HepG2 (cell line): ENCODE measurements around the gene RPH3AL. TPM values are rescaled to one million over a fixed set of nuclear protein-coding genes. Genes with fewer than 3 reads are reported as not detected.

Experiments
- ATAC-seq: fragments of 200-7000 bp; cut with Tn5 transposase; 3 replicates; pipeline ENCODE4 v1.9.1; 2020; ENCODE audit warnings: mild to moderate bottlenecking, moderate library complexity
- BruUV-seq: library from RNA; stranded (reverse); fragments of 400-500 nt; replicated peaks from 2 replicates; lab custom pipeline; 2021; lab: Mats Ljungman, UMichigan
- CTCF ChIA-PET: fragments of 300-600 bp; formaldehyde crosslinking; extraction: SDS; loops from one replicate; lab custom pipeline; 2021; ENCODE audit warnings: low total read pairs, inconsistent platforms, low intra/inter-chr PET ratio; lab: Yijun Ruan, JAX
- POLR2A ChIA-PET: fragments of 350-600 bp; sonication (Branson Sonifier 250); formaldehyde crosslinking; loops from one replicate; lab custom pipeline; 2020; ENCODE audit warnings: antibody characterized with exemption, inconsistent platforms; lab: Yijun Ruan, JAX
- DNase-seq: peaks from one replicate; pipeline ENCODE4 v3.0.0-alpha.2; 2015; ENCODE audit warnings: low spot score
- FAIRE-seq: peaks from 3 replicates; lab custom pipeline; 2011; peaks lifted over from hg19 to GRCh38; lab: Jason Lieb, UNC
- H2AFZ ChIP-seq: one replicate; pipeline ENCODE4 v1.6.1; 2011; ENCODE audit warnings: low read length, inconsistent platforms
- H3K27ac ChIP-seq: fragments of 300-600 bp; 3 replicates; pipeline ENCODE4 v1.8.0; 2011; ENCODE audit warnings: mixed run types, mild to moderate bottlenecking, mixed read lengths, low read length, inconsistent platforms; ENCODE audit not compliant: insufficient read depth; ENCODE audit errors: extremely low read length
- H3K27me3 ChIP-seq, 2 experiments: fragments of 200-600 bp in 1 of 2; 2 replicates in 1 of 2; 3 replicates in 1 of 2; pipeline versions ENCODE4 v1.6.0 to v1.8.0; 2011; ENCODE audit warnings: low read length in 2 of 2, mild to moderate bottlenecking in 2 of 2, moderate library complexity in 2 of 2, inconsistent platforms in 1 of 2; ENCODE audit not compliant: insufficient read depth in 2 of 2, control insufficient read depth in 1 of 2
- H3K36me3 ChIP-seq, 2 experiments: fragments of 200-600 bp in 1 of 2; replicated peaks in 1 of 2; 2 replicates in 1 of 2; 3 replicates in 1 of 2; pipeline versions ENCODE4 v1.5.1 to v1.8.0; 2011; ENCODE audit warnings: low read length in 2 of 2, inconsistent platforms in 1 of 2; ENCODE audit not compliant: insufficient read depth in 2 of 2, control insufficient read depth in 1 of 2
- H3K4me1 ChIP-seq: 2 replicates; pipeline ENCODE4 v1.5.1; 2012; ENCODE audit warnings: low read length, inconsistent platforms; ENCODE audit not compliant: insufficient read depth
- H3K4me2 ChIP-seq: 2 replicates; pipeline ENCODE4 v1.6.0; 2011; ENCODE audit warnings: low read depth, low read length, inconsistent platforms
- H3K4me3 ChIP-seq, 3 experiments: fragments of 200-600 bp in 1 of 3; sonication (generic), shearing (Covaris generic) in 1 of 3; replicated peaks in 1 of 3; 2 replicates each; pipeline ENCODE4 v1.5.1; 2011 to 2016; ENCODE audit warnings: low read length in 3 of 3, inconsistent platforms in 2 of 3, low read depth in 2 of 3, mild to moderate bottlenecking in 2 of 3, control low read depth in 1 of 3, mixed read lengths in 1 of 3; ENCODE audit not compliant: insufficient read depth in 1 of 3
- H3K79me2 ChIP-seq: one replicate; pipeline ENCODE4 v1.6.1; 2011; ENCODE audit warnings: low read length, inconsistent platforms; ENCODE audit not compliant: insufficient read depth
- H3K9ac ChIP-seq: 2 replicates; pipeline ENCODE4 v1.6.0; 2011; ENCODE audit warnings: mild to moderate bottlenecking, low read depth, low read length, inconsistent platforms; ENCODE audit not compliant: insufficient read depth
- H3K9me3 ChIP-seq: 2 replicates; pipeline ENCODE4 v1.5.1; 2012; ENCODE audit warnings: mild to moderate bottlenecking, low read length
- H4K20me1 ChIP-seq: 2 replicates; pipeline ENCODE4 v1.6.0; 2011; ENCODE audit warnings: inconsistent platforms, mild to moderate bottlenecking, low read length, moderate library complexity; ENCODE audit not compliant: insufficient read depth
- ATM ChIP-seq: fragments of 450-650 bp; IDR thresholded peaks from 2 replicates; pipeline ENCODE4 v1.7.1; 2017; ENCODE audit warnings: mild to moderate bottlenecking, borderline replicate concordance
- ZNF614 ChIP-seq: IDR thresholded peaks from 2 replicates; pipeline ENCODE4 v1.6.1; 2018; ENCODE audit warnings: missing biosample characterization, missing genetic modification reagents, inconsistent platforms, borderline replicate concordance
- WGBS: methylation state at CpG from one replicate; pipeline ENCODE4 v1.1.6; 2017; ENCODE audit warnings: low lambda C conversion rate; 5-methylcytosine and 5-hydroxymethylcytosine counted together
- in situ Hi-C: cut with HindIII; loops from 2 replicates; pipeline ENCODE4 v1.10.0; 2017; ENCODE audit warnings: low pct_unique_long_range_greater_than_20kb; ENCODE audit not compliant: extremely low pct_ligation_motif_present
- intact Hi-C: fragments of 100-400 bp; cut with micrococcal nuclease; formaldehyde crosslinking; loops from one replicate; pipeline ENCODE4 v1.10.0; 2022; ENCODE audit not compliant: unreplicated experiment
- polyA plus RNA-seq, 8 experiments: library from polyadenylated mRNA; depleted of rRNA in 3 of 8; stranded (reverse) in 7 of 8; unstranded in 1 of 8; fragments of >200 nt; fragmentation: Illumina TruSeq in 4 of 8; extraction: Trizol in 4 of 8; gene quantifications; 2 replicates each; pipeline versions ENCODE4 v1.2.1 to v1.2.3, GENCODE V29; 2011 to 2016; ENCODE audit warnings: low read depth in 4 of 8, missing spikeins in 1 of 8, mixed read lengths in 1 of 8; ENCODE audit not compliant: insufficient read depth in 1 of 8
- total RNA-seq, 5 experiments: library from RNA; depleted of rRNA; stranded (reverse); fragments of >200 nt; fragmentation: Illumina TruSeq; extraction: Trizol; gene quantifications; 2 replicates each; pipeline ENCODE4 v1.2.3, GENCODE V29; 2016; ENCODE audit warnings: low read depth in 1 of 5
- TF ChIP-seq, protein P1 (sequence below): sonication (generic); formaldehyde crosslinking; IDR thresholded peaks from 2 replicates; pipeline ENCODE4 v1.4.0; 2020; ENCODE audit warnings: missing genetic modification reagents, borderline replicate concordance
- TF ChIP-seq, protein P2 (sequence below): sonication (generic); formaldehyde crosslinking; IDR thresholded peaks from 2 replicates; pipeline ENCODE4 v1.4.0; 2020; ENCODE audit warnings: missing genetic modification reagents

The RPH3AL gene
- total and polyA plus RNA-seq, 2 of the 13 experiments (the other 11 are each of a cell fraction or from before 2014, with no cell fraction given): 7.8 to 16.4 TPM

DNA sequence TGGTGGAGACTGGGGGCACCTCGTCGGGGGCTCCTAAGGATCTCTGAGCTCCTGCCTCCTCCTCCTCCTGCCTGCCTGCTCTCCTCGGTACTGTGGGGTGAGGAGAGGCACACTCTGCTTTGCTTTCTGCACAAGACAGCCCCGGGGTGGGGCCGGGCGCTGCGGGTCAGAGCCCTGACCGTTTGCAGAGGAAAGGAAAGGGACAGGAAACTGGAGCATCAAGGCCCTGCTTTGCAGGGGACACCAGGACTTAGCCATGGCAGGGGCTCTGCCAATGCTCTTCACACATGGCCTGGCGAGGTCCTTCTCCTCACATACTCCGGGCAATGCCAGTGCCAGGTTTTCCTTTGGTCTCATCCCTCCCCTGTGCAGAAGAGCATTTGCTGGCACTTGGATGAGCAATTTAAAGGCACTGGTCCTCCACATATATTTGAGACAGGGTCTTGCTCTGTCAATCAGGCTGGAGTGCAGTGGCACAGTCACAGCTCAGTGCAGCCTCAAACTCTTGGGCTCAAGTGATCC is 147.4 kb downstream of the RPH3AL start:
- H3K36me3 ChIP-seq: no peaks in the 10 kb centered on the region; a peak in 1 of 5 replicates
- TF ChIP-seq, protein P1, sequence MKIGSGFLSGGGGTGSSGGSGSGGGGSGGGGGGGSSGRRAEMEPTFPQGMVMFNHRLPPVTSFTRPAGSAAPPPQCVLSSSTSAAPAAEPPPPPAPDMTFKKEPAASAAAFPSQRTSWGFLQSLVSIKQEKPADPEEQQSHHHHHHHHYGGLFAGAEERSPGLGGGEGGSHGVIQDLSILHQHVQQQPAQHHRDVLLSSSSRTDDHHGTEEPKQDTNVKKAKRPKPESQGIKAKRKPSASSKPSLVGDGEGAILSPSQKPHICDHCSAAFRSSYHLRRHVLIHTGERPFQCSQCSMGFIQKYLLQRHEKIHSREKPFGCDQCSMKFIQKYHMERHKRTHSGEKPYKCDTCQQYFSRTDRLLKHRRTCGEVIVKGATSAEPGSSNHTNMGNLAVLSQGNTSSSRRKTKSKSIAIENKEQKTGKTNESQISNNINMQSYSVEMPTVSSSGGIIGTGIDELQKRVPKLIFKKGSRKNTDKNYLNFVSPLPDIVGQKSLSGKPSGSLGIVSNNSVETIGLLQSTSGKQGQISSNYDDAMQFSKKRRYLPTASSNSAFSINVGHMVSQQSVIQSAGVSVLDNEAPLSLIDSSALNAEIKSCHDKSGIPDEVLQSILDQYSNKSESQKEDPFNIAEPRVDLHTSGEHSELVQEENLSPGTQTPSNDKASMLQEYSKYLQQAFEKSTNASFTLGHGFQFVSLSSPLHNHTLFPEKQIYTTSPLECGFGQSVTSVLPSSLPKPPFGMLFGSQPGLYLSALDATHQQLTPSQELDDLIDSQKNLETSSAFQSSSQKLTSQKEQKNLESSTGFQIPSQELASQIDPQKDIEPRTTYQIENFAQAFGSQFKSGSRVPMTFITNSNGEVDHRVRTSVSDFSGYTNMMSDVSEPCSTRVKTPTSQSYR (CRISPR knock-in tag): no peak
- TF ChIP-seq ATM (no peak), ZNF614 (CRISPR knock-in tag) (no peak)
- TF ChIP-seq, protein P2, sequence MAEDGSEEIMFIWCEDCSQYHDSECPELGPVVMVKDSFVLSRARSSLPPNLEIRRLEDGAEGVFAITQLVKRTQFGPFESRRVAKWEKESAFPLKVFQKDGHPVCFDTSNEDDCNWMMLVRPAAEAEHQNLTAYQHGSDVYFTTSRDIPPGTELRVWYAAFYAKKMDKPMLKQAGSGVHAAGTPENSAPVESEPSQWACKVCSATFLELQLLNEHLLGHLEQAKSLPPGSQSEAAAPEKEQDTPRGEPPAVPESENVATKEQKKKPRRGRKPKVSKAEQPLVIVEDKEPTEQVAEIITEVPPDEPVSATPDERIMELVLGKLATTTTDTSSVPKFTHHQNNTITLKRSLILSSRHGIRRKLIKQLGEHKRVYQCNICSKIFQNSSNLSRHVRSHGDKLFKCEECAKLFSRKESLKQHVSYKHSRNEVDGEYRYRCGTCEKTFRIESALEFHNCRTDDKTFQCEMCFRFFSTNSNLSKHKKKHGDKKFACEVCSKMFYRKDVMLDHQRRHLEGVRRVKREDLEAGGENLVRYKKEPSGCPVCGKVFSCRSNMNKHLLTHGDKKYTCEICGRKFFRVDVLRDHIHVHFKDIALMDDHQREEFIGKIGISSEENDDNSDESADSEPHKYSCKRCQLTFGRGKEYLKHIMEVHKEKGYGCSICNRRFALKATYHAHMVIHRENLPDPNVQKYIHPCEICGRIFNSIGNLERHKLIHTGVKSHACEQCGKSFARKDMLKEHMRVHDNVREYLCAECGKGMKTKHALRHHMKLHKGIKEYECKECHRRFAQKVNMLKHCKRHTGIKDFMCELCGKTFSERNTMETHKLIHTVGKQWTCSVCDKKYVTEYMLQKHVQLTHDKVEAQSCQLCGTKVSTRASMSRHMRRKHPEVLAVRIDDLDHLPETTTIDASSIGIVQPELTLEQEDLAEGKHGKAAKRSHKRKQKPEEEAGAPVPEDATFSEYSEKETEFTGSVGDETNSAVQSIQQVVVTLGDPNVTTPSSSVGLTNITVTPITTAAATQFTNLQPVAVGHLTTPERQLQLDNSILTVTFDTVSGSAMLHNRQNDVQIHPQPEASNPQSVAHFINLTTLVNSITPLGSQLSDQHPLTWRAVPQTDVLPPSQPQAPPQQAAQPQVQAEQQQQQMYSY (CRISPR knock-in tag): peak; percentile 73
- TF ChIP-seq, all 625 proteins: peak for 1
- H3K79me2 ChIP-seq: no peaks in the 10 kb centered on the region
- H4K20me1 ChIP-seq: no peaks in the 10 kb centered on the region
- H3K9me3 ChIP-seq: no peaks in the 10 kb centered on the region
- in situ Hi-C loops: no loop called here
- POLR2A ChIA-PET: no interaction called here
- intact Hi-C loops: no loop called here
- H3K4me3 ChIP-seq: no peak overlapping the region
- H3K27me3 ChIP-seq: peaks cover 0 to 15% of the 10 kb centered on the region in 2 experiments; a peak in 3 of 5 replicates
- FAIRE-seq (no peak), ATAC-seq (no peak), DNase-seq (no peak)
- no TSS peak for BruUV-seq
- peaks cover 4% of the 10 kb centered on the region for H3K4me1 ChIP-seq
- 80% methylated on average over 2 of the region's 10 CpGs for WGBS
- no peak overlapping the region for H3K9ac ChIP-seq
- H3K4me2 ChIP-seq: no peak overlapping the region
- H2AFZ ChIP-seq: no peak overlapping the region
- CTCF ChIA-PET: no interaction called here
- no peak overlapping the region for H3K27ac ChIP-seq
